HCT116 (cell line): Measurements from ENCODE around the gene ACVR1B. TPM values are rescaled to one million over a fixed set of nuclear protein-coding genes. Genes with fewer than 3 reads are reported as not detected.

Experiments used
- ATAC-seq: fragments of 200-7000 bp; cut with Tn5 transposase; 2 replicates; pipeline ENCODE4 v1.9.1; 2020; ENCODE audit warnings: mild to moderate bottlenecking, moderate library complexity
- BruUV-seq: library from RNA; stranded (reverse); fragments of 400-500 nt; replicated peaks from 2 replicates; lab custom pipeline; 2021; lab: Mats Ljungman, UMichigan
- CTCF ChIA-PET: fragments of 300-600 bp; sonication (Branson Sonifier 250); formaldehyde crosslinking; loops from one replicate; lab custom pipeline; 2021; ENCODE audit warnings: antibody characterized with exemption; lab: Charles Lee
- POLR2A ChIA-PET: fragments of 300-600, 350-600 bp; sonication (Branson Sonifier 250); formaldehyde crosslinking; loops from one replicate; lab custom pipeline; 2021; ENCODE audit warnings: antibody characterized with exemption; lab: Charles Lee
- RAD21 ChIA-PET, 2 experiments: fragments of 300-600 bp; sonication (Branson Sonifier 250); formaldehyde crosslinking; loops; one replicate each; lab custom pipeline; 2023; ENCODE audit warnings: low total read pairs in 2 of 2; ENCODE audit not compliant: uncharacterized antibody in 2 of 2, unreplicated experiment in 2 of 2, low non-redundant PET in 1 of 2; lab: Charles Lee
- DNase-seq: peaks from one replicate; pipeline ENCODE4 v3.0.0-alpha.2; 2010; ENCODE audit warnings: low read depth, low spot score
- H2AFZ ChIP-seq: fragments of 200-600 bp; shearing (Covaris generic), sonication (generic); 2 replicates; pipeline ENCODE4 v1.6.1; 2017; ENCODE audit warnings: low read depth, mixed run types, mixed read lengths, antibody characterized with exemption, low read length; ENCODE audit not compliant: poor library complexity, severe bottlenecking
- H3K27ac ChIP-seq: 2 replicates; pipeline ENCODE4 v1.5.1; 2012; ENCODE audit warnings: low read depth, low read length
- H3K27me3 ChIP-seq: fragments of 200-600 bp; sonication (generic); 2 replicates; pipeline ENCODE4 v1.6.1; 2016; ENCODE audit warnings: mixed run types, low read length, mixed read lengths; ENCODE audit not compliant: insufficient read depth
- H3K36me3 ChIP-seq, 2 experiments: fragments of 200-500 bp in 1 of 2; fragments of 200-600 bp in 1 of 2; sonication (Bioruptor generic) in 1 of 2; sonication (generic) in 1 of 2; 2 replicates each; pipeline versions ENCODE4 v1.5.1 to v1.6.1; 2014 to 2016; ENCODE audit warnings: low read length in 2 of 2, inconsistent platforms in 1 of 2, mixed read lengths in 1 of 2, mixed run types in 1 of 2; ENCODE audit not compliant: insufficient read depth in 2 of 2, control insufficient read depth in 1 of 2
- H3K4me1 ChIP-seq, 2 experiments: fragments of 200-600 bp in 1 of 2; sonication (generic) in 1 of 2; 2 replicates each; pipeline versions ENCODE4 v1.5.1 to v1.6.1; 2012 to 2017; ENCODE audit warnings: low read length in 2 of 2, inconsistent platforms in 1 of 2, mild to moderate bottlenecking in 1 of 2, mixed read lengths in 1 of 2, mixed run types in 1 of 2, moderate library complexity in 1 of 2; ENCODE audit not compliant: insufficient read depth in 2 of 2, control insufficient read depth in 1 of 2
- H3K4me2 ChIP-seq: fragments of 200-600 bp; sonication (generic); 2 replicates; pipeline ENCODE4 v1.6.1; 2017; ENCODE audit warnings: mixed run types, low read length, mixed read lengths
- H3K4me3 ChIP-seq, 2 experiments: fragments of 200-600 bp in 1 of 2; sonication (generic) in 1 of 2; replicated peaks in 1 of 2; 2 replicates each; pipeline ENCODE4 v1.5.1; 2011 to 2016; ENCODE audit warnings: low read length in 2 of 2, control low read depth in 1 of 2, low read depth in 1 of 2, mild to moderate bottlenecking in 1 of 2, mixed read lengths in 1 of 2, mixed run types in 1 of 2
- H3K79me2 ChIP-seq: fragments of 200-600 bp; sonication (generic); 2 replicates; pipeline ENCODE4 v1.6.1; 2017; ENCODE audit warnings: mild to moderate bottlenecking, mixed run types, low read length, moderate library complexity, mixed read lengths; ENCODE audit not compliant: insufficient read depth
- H3K9ac ChIP-seq: fragments of 200-600 bp; sonication (generic); 2 replicates; pipeline ENCODE4 v1.6.1; 2016; ENCODE audit warnings: low read length, mixed read lengths
- H3K9me2 ChIP-seq: fragments of 200-600 bp; sonication (generic), shearing (Covaris generic); 2 replicates; pipeline ENCODE4 v1.6.1; 2017; ENCODE audit warnings: mixed run types, mild to moderate bottlenecking, moderate library complexity; ENCODE audit not compliant: insufficient read depth
- H3K9me3 ChIP-seq, 2 experiments: fragments of 200-500 bp in 1 of 2; fragments of 200-600 bp in 1 of 2; sonication (Bioruptor generic) in 1 of 2; sonication (generic) in 1 of 2; 2 replicates each; pipeline ENCODE4 v1.6.1; 2014 to 2017; ENCODE audit warnings: low read length in 2 of 2, mixed read lengths in 2 of 2, inconsistent platforms in 1 of 2, low read depth in 1 of 2, mild to moderate bottlenecking in 1 of 2, mixed run types in 1 of 2, moderate library complexity in 1 of 2; ENCODE audit not compliant: control insufficient read depth in 1 of 2, insufficient read depth in 1 of 2
- H4K20me1 ChIP-seq: fragments of 200-600 bp; sonication (generic), shearing (Covaris generic); 2 replicates; pipeline ENCODE4 v1.6.1; 2017; ENCODE audit warnings: mixed run types, mild to moderate bottlenecking, moderate library complexity; ENCODE audit not compliant: insufficient read depth
- ATF3 ChIP-seq: IDR thresholded peaks from 2 replicates; pipeline ENCODE4 v1.6.1; 2012
- CBX3 ChIP-seq: IDR thresholded peaks from 2 replicates; pipeline ENCODE4 v1.6.1; 2012; ENCODE audit warnings: low read depth
- CEBPB ChIP-seq: IDR thresholded peaks from 2 replicates; pipeline ENCODE4 v1.6.1; 2012; ENCODE audit warnings: low read depth
- EZH2 ChIP-seq: fragments of 200-600 bp; sonication (generic); IDR thresholded peaks from 2 replicates; pipeline ENCODE4 v1.6.1; 2017; ENCODE audit warnings: antibody characterized with exemption, mixed run types
- EZH2phosphoT487 ChIP-seq: fragments of 200-600 bp; IDR thresholded peaks from 2 replicates; pipeline ENCODE4 v1.6.1; 2018; ENCODE audit warnings: antibody characterized with exemption, borderline replicate concordance
- POLR2A ChIP-seq: IDR thresholded peaks from 2 replicates; pipeline ENCODE4 v1.7.0; 2011; ENCODE audit warnings: borderline replicate concordance; ENCODE audit not compliant: insufficient read depth, insufficient read length; ENCODE audit errors: extremely low read depth
- POLR2AphosphoS5 ChIP-seq: IDR thresholded peaks from 2 replicates; pipeline ENCODE4 v1.6.1; 2011; ENCODE audit warnings: mild to moderate bottlenecking, low read depth, low read length, moderate library complexity
- SRF ChIP-seq: IDR thresholded peaks from 2 replicates; pipeline ENCODE4 v1.6.1; 2012; ENCODE audit warnings: low read depth
- YY1 ChIP-seq: IDR thresholded peaks from 2 replicates; pipeline ENCODE4 v1.6.1; 2011; ENCODE audit warnings: low read length, low read depth, moderate library complexity, mild to moderate bottlenecking; ENCODE audit not compliant: insufficient replicate concordance; ENCODE audit errors: extremely low read depth
- ZFX ChIP-seq: fragments of 450-650 bp; IDR thresholded peaks from 2 replicates; pipeline ENCODE4 v1.6.1; 2017
- ZNF274 ChIP-seq: fragments of 200-500 bp; sonication (Bioruptor generic); IDR thresholded peaks from 2 replicates; pipeline ENCODE4 v1.6.1; 2014; ENCODE audit warnings: mild to moderate bottlenecking, low read depth, low read length, inconsistent platforms
- intact Hi-C: fragments of 100-400 bp; cut with micrococcal nuclease; formaldehyde crosslinking; loops from 2 replicates; pipeline ENCODE4 v1.10.0; 2022
- total RNA-seq: library from RNA; stranded (reverse); gene quantifications from one replicate; pipeline ENCODE4 v1.2.1, GENCODE V29; 2021; ENCODE audit not compliant: unreplicated experiment
- TF ChIP-seq, protein P1 (sequence below): IDR thresholded peaks from 2 replicates; pipeline ENCODE4 v1.6.1; 2012; ENCODE audit warnings: low read depth
- TF ChIP-seq, protein P2 (sequence below), 3 experiments: fragments of 200-600 bp in 1 of 3; sonication (generic) in 1 of 3; IDR thresholded peaks in 2 of 3; conservative IDR thresholded peaks in 1 of 3; 2 replicates each; pipeline ENCODE4 v1.5.1; 2012 to 2017; ENCODE audit warnings: low read depth in 2 of 3, low read length in 2 of 3, antibody characterized with exemption in 1 of 3, borderline replicate concordance in 1 of 3, control low read depth in 1 of 3, mild to moderate bottlenecking in 1 of 3, mixed read lengths in 1 of 3, mixed run types in 1 of 3, moderate library complexity in 1 of 3; ENCODE audit not compliant: insufficient read depth in 1 of 3

The ACVR1B gene
- total RNA-seq, 1 experiment from 2014 or later = 22.7 TPM

DNA sequence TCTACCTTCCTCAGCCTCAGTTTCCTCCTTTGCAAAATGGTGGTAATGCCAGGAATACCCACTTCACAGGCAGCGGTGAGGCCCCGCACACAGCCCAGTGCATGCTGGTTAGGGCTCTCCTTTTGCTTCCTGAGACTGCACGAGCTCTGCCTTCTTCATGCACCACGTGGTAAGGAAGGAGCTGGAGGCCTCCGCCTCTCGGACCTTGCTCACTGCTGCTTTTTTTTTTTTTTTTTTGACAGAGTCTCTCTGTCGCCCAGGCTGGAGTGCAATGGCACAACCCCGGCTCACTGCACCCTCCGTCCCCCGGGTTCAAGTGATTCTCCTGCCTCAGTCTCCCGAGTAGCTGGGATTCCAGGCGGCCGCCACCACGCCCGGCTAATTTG, 73.3 kb downstream of the ACVR1B start:
- peak overlapping the region; percentile 86 for H3K4me2 ChIP-seq
- H3K79me2 ChIP-seq = no peaks in the 10 kb centered on the region
- intact Hi-C loops = loop anchor here (1.0 to 5.0 kb wide), 5 partner anchors 44 to 133 kb away; partner anchors contain the start of gene ATG101
- peak; percentile 16 for ATAC-seq
- H3K4me1 ChIP-seq = peaks cover 30 to 63% of the 10 kb centered on the region in 2 experiments
- no peak overlapping the region for H2AFZ ChIP-seq
- H3K4me3 ChIP-seq = peak overlapping the region; percentile 47 to 62
- BruUV-seq = no TSS peak
- H3K9me2 ChIP-seq = no peaks in the 10 kb centered on the region
- ChIA-PET RAD21 (interaction anchor here (0.6 to 2.1 kb wide), 15 partner anchors 20 to 97 kb away, joined by 3 to 13 read pairs (median 5); partner anchors contain the start of gene ATG101 (in 1 of the 2)), POLR2A (interaction anchor here (0.6 to 3.4 kb wide), 12 partner anchors 8 to 1342 kb away, joined by 3 to 18 read pairs (median 4); partner anchors contain the start of genes ATG101 and NR4A1), CTCF (interaction anchor here (0.8 to 8.6 kb wide), 39 partner anchors 11 to 927 kb away, joined by 3 to 174 read pairs (median 5); partner anchors contain the start of genes ATG101, NR4A1 and SMIM41)
- H4K20me1 ChIP-seq = no peaks in the 10 kb centered on the region
- peak; percentile 76 for DNase-seq
- H3K36me3 ChIP-seq = no peaks in the 10 kb centered on the region
- no peaks in the 10 kb centered on the region for H3K9me3 ChIP-seq
- H3K9ac ChIP-seq = peak overlapping the region; percentile 64
- H3K27ac ChIP-seq = peak overlapping the region; percentile 77
- peak; percentile 68 for TF ChIP-seq POLR2AphosphoS5
- no peak for TF ChIP-seq POLR2A
- H3K27me3 ChIP-seq = no peaks in the 10 kb centered on the region

GRCh38 chr12:52026263-52026662, 74.8 kb downstream of the ACVR1B start:
- Histone ChIP-seq H4K20me1 (no peaks in the 10 kb centered on the region), H3K27me3 (no peaks in the 10 kb centered on the region), H3K27ac (no peak overlapping the region), H3K4me1 (peaks cover 34 to 58% of the 10 kb centered on the region in 2 experiments), H2AFZ (no peak overlapping the region), H3K4me2 (peak overlapping the region; percentile 86), H3K9me3 (no peaks in the 10 kb centered on the region), H3K9ac (peak overlapping the region; percentile 64; the same call in 1 of the 2 replicates), H3K79me2 (no peaks in the 10 kb centered on the region), H3K9me2 (no peaks in the 10 kb centered on the region), H3K4me3 (peak overlapping the region in 1 of 2 experiments; percentile 62; a peak in 1 of 4 replicates), H3K36me3 (no peaks in the 10 kb centered on the region)
- ChIA-PET CTCF (interaction anchor here (1.1 to 8.6 kb wide), 21 partner anchors 9 to 133 kb away, joined by 3 to 174 read pairs (median 22); partner anchors contain the start of genes ATG101, NR4A1 and SMIM41), RAD21 (interaction anchor here (0.7 to 2.1 kb wide), 8 partner anchors 46 to 121 kb away, joined by 3 to 12 read pairs (median 3); no protein-coding TSS in a partner anchor), POLR2A (interaction anchor here (1.5 to 3.4 kb wide), 6 partner anchors 11 to 90 kb away, joined by 6 to 18 read pairs (median 12); partner anchors contain the start of genes ATG101 and NR4A1)
- ATAC-seq (no peak), DNase-seq (no peak)
- TSS peak; percentile 49 for BruUV-seq
- intact Hi-C loops = no loop called here
- no peak for TF ChIP-seq ZFX
- TF ChIP-seq ATF3 = no peak
- TF ChIP-seq, protein P1, sequence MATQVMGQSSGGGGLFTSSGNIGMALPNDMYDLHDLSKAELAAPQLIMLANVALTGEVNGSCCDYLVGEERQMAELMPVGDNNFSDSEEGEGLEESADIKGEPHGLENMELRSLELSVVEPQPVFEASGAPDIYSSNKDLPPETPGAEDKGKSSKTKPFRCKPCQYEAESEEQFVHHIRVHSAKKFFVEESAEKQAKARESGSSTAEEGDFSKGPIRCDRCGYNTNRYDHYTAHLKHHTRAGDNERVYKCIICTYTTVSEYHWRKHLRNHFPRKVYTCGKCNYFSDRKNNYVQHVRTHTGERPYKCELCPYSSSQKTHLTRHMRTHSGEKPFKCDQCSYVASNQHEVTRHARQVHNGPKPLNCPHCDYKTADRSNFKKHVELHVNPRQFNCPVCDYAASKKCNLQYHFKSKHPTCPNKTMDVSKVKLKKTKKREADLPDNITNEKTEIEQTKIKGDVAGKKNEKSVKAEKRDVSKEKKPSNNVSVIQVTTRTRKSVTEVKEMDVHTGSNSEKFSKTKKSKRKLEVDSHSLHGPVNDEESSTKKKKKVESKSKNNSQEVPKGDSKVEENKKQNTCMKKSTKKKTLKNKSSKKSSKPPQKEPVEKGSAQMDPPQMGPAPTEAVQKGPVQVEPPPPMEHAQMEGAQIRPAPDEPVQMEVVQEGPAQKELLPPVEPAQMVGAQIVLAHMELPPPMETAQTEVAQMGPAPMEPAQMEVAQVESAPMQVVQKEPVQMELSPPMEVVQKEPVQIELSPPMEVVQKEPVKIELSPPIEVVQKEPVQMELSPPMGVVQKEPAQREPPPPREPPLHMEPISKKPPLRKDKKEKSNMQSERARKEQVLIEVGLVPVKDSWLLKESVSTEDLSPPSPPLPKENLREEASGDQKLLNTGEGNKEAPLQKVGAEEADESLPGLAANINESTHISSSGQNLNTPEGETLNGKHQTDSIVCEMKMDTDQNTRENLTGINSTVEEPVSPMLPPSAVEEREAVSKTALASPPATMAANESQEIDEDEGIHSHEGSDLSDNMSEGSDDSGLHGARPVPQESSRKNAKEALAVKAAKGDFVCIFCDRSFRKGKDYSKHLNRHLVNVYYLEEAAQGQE = no peak
- TF ChIP-seq, protein P2, sequence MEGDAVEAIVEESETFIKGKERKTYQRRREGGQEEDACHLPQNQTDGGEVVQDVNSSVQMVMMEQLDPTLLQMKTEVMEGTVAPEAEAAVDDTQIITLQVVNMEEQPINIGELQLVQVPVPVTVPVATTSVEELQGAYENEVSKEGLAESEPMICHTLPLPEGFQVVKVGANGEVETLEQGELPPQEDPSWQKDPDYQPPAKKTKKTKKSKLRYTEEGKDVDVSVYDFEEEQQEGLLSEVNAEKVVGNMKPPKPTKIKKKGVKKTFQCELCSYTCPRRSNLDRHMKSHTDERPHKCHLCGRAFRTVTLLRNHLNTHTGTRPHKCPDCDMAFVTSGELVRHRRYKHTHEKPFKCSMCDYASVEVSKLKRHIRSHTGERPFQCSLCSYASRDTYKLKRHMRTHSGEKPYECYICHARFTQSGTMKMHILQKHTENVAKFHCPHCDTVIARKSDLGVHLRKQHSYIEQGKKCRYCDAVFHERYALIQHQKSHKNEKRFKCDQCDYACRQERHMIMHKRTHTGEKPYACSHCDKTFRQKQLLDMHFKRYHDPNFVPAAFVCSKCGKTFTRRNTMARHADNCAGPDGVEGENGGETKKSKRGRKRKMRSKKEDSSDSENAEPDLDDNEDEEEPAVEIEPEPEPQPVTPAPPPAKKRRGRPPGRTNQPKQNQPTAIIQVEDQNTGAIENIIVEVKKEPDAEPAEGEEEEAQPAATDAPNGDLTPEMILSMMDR (IDR thresholded peaks at IDR 0.05 in 2 of 3, conservative IDR thresholded peaks at IDR 0.05 in 1 of 3; ENCODE audit: borderline replicate concordance in 1 of 3, insufficient read depth in 1 of 3, low read depth in 2 of 3, low read length in 2 of 3) = no peak
- TF ChIP-seq POLR2A = no peak
- TF ChIP-seq ZNF274 = no peak
- no peak for TF ChIP-seq YY1
- TF ChIP-seq CEBPB = no peak
- TF ChIP-seq EZH2 = no peak
- TF ChIP-seq EZH2phosphoT487 = no peak
- no peak for TF ChIP-seq CBX3
- no peak for TF ChIP-seq SRF
